SK-N-MC (cell line): ENCODE data around the gene SPRR3.

Experiments
- EZH2 ChIP-seq: fragments of 200-600 bp; sonication (generic); IDR thresholded peaks from one replicate; pipeline ENCODE4 v1.6.1; 2017; ENCODE audit warnings: antibody characterized with exemption
- POLR2AphosphoS5 ChIP-seq: IDR thresholded peaks from 2 replicates; pipeline ENCODE4 v1.6.1; 2012; ENCODE audit warnings: mild to moderate bottlenecking, low read depth, low read length, borderline replicate concordance

DNA sequence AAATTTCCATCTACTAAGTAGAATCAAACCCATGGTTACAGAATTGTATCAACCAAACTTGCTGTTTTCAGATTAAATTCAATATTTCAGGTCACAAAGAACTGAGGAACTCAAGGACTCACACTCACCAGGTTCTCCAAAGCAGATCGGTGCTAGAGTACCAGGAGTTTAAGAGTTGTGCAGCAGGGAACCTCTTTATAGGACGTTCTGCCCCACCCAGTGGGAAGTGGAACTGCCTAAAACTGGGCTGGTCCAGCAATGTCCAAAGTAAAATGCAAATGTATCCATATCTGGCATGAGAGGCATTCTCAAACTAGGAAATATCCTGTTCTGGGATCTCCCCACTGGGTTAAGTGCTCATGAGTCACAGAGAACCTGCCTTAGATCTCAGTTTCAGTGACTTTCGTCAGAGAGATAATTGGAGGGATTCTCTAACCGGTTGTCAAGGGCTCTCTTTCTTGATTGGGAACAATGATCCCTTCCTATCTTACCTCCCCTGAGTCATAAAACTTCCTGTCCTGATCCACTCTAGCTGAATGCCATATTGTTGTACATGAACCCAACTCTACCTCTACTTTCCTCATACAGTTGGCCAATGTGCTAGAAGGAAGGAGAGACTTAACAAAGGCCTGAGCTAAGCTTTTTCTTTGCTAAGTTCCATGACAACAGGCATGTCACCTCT lies 39.5 kb downstream of the SPRR3 start, which contains the start of gene SPRR2D:
- TF ChIP-seq EZH2 = no peak
- TF ChIP-seq POLR2AphosphoS5 = no peak
